ENCODE data around the gene ABTB2.

DNA sequence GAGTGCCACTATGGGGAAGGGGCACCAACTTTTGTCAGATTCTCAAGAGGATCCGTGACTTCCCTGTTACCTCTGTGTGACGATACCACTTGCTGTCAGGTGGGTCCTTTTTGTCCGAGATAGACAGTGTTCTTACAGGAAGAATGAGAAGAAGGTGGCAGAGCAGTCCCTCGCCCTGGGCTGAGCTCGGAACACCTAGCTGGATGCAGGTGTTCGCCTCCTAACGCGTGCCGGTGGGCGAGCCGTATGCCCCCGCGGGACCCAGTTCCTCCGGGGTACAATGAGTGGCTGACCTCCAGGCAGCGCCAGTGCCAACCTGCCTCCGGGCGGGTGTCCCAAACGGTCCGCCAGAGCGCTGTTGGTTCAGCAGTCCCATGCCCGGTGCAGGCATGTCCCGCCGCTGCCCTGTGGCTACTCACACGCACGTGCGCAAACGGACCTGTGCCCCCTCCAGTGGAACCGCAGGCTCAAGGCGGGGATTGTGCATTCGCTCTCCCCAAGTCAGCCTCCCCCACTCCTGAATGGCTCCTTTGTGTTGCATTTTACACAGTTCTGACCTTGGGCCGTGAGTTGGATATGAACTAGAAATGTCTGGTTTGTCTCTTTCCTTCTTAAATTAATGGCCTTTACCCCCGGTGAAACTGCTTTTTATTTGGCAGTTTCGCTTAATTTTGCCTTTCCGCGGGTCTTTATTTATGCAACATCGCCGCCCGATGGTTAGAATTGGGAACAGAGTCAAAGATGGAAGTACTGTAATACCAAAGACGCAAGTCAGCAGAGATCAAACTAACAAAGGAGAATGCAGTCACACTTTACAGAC lies 1.1 kb upstream of the ABTB2 start:
- no peak for TF ChIP-seq POLR2A (IDR thresholded peaks at IDR 0.05)
- TF ChIP-seq, protein P1, sequence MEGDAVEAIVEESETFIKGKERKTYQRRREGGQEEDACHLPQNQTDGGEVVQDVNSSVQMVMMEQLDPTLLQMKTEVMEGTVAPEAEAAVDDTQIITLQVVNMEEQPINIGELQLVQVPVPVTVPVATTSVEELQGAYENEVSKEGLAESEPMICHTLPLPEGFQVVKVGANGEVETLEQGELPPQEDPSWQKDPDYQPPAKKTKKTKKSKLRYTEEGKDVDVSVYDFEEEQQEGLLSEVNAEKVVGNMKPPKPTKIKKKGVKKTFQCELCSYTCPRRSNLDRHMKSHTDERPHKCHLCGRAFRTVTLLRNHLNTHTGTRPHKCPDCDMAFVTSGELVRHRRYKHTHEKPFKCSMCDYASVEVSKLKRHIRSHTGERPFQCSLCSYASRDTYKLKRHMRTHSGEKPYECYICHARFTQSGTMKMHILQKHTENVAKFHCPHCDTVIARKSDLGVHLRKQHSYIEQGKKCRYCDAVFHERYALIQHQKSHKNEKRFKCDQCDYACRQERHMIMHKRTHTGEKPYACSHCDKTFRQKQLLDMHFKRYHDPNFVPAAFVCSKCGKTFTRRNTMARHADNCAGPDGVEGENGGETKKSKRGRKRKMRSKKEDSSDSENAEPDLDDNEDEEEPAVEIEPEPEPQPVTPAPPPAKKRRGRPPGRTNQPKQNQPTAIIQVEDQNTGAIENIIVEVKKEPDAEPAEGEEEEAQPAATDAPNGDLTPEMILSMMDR (IDR thresholded peaks at IDR 0.05), result peak; percentile 73 to 98 (median 93)

Data from Peyer's patch (tissue), 4 donors.